Hindlimb muscle (tissue), 1 donor: ENCODE results near the gene RIN3. TPM values are rescaled to one million over a fixed set of nuclear protein-coding genes. Genes with fewer than 3 reads are reported as not detected.
"Not testable (repeated sequence)": the region's sequence is repeated elsewhere in the genome, so short reads cannot be mapped to it uniquely, and the experiment has no call there.

Source experiments
- DNase-seq: peaks from one replicate; pipeline ENCODE4 v3.0.0-alpha.2; 2013
- polyA plus RNA-seq: library from polyadenylated mRNA; unstranded; fragments of 120-200 nt; gene quantifications from one replicate; pipeline ENCODE4 v1.2.1, GENCODE V29; 2013; ENCODE audit not compliant: insufficient read length

RIN3 gene
- polyA plus RNA-seq, 1 donor: 16.7 TPM

DNA sequence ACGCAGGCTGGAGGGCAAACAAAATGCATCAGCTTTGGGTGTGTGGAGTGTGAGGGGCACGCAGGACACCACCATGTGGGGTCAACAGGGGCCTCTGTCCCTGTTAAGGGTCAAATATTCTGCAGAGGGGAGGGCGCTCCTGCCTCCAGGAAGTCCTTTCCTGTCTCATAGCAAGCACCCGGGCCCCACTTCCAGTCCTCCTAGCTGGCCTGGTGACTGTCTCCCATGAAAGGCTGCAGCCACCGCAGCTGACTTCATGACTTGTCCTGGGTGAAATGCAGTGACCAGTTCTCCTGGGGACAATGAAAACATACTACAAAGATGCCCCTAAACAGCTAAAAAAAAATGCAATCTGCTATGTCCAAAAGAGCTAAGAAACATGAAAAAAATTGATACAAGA, 181.2 kb downstream of the RIN3 start:
- no peak for DNase-seq

DNA sequence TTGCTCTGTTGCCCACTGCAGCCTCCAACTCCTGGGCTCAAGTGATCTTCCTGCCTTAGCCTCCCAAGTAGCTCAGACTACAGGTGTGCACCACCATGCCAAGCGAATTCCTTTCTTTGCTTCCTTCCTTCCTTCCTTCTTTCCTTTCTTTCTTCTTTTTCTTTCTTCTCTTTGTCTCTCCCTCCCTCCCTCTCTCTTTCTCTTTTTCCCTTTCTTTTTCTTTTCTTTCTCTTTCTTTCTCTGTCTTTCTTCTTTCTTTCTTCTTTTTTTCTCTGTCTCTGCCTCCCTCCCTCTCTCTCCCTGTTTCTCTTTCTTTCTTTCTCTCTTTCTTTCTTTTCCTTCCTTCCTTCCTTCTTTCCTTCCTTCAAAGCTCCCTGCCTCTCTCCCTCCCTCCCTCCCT, 182.0 kb downstream of the RIN3 start:
- no peak for DNase-seq

DNA sequence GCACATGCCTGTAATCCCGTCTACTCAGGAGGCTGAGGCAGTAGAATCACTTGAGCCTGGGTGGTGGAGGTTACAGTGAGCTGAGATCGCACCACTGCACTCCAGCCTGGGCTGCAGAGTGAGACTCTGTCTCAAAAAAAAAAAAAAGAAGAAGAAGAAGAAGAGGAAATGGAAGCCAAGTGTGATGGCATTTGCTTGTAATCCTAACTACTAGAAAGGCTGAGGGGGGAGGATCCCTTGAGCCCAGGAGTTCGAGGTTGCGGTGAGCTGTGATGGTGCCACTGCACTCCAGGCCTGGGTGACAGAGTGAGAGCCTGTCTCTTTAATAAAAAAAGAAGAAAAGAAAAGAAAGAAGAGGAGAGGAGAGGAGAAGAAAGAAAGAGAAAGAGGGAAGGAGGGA, 182.8 kb downstream of the RIN3 start:
- no peak for DNase-seq

DNA sequence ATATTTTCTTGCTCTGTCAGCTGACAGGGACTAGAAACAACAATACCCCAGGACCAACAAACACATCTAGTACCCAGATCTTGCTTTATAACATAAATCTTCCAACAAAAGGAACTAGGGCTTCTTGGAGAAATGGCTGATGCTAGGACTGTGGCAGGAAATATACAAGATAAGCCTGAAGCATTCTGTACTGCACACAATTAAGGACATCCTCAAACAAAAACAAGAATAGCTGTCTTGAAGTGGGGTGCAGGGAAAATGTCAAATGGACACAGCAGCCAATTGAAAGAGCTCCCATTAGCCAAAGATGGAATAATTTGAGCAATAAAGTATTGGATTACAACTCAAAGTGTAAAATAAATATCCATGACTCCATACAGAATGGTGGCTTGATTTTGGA, 184.8 kb downstream of the RIN3 start:
- no peak for DNase-seq

DNA sequence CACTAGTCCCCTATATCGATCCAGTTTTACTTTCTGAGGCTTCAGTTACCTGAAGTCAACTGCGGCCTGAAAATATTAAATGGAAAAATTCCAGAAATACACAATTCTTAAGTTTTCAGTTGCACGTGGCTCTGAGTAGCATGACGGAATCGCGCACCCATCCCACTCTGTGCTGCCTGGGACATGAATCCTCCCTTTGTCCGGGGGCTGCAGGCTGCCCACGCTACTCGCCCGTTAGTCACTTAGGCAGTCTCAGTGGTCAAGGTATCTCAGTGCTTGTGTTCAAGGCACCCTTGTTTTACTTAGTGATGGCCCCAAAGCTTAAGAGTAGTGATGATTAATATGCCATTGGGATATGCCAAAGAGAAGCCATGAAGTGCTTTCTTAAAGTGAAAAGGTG, 188.2 kb downstream of the RIN3 start:
- DNase-seq: no peak

DNA sequence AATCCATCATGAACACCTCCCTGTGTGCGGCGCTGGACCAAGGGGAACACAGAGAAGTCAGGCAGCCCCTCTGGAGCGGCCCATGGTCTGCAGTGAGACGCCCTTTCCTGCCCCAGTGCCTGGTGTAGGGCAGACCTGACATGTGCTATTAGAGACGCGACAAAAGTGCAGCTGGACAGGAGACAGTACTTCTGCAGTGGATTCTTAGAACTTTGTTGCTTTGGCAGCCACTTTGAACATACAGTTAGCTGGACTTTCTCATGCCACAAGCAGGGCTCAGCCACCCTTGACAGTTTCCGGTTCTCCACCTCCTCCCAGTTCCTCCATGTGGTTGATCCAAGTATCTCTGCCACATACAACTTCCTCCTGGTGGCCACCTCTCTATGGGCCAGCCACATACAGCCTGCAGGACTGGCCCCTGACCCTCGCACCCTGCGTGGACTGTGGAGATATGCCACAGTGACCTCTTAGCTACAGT, 188.9 kb downstream of the RIN3 start:
- DNase-seq: no peak

DNA sequence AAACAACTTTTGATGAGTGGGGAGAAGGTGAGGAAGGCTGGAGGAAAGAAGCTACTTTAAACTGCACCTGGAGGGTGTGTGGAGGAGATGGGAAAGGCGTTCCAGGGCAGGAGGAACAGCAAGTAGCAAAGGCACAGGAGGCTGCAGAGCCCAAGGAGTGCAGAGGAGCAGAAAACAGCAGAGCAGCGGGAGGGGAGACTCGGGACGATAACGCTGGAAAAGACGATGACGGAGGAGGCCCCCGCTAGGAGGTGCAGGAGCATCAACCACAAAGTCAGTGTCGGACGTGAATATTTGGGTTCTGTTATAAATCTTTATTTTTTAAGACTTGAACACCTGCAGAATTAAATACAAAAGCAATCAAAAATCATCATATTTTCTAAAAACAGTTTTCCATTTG, 189.9 kb downstream of the RIN3 start:
- DNase-seq: no peak

DNA sequence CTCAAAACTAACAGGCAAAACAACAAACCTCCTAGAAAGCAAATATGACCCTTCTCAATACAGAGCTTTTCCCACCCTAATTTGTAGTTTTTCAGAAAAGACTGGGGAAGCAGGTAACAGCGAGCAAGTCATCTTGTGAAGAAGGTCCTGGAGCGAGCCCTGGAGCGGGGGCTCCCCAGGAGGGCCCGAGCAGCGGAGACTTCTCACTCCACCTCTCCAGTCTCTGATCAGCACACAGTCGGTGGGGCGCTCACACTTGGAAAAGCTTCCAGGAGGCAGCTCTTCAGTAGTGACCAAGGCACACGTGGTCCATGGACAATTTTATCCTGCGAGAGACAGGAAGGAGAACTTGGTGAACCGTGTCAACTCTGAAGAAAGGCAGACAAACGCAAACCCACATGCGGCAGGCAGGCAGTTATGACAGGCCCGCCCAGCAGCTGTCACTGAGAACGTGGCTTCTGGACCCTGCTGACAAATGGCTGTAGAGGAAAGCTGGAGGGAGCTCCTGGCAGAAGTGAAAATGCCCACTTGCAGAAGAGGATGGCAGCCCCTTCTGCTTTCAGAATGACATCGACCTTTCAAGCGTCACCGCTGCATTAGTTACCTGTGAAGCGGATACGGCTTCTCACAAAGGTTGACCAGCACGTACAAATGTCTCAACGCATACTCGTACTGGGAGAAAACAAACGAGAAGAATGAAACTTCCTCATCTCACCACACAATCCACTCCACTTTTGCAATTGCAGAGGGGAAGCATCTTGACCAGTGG, 190.6 kb downstream of the RIN3 start:
- DNase-seq: peak; percentile 36

DNA sequence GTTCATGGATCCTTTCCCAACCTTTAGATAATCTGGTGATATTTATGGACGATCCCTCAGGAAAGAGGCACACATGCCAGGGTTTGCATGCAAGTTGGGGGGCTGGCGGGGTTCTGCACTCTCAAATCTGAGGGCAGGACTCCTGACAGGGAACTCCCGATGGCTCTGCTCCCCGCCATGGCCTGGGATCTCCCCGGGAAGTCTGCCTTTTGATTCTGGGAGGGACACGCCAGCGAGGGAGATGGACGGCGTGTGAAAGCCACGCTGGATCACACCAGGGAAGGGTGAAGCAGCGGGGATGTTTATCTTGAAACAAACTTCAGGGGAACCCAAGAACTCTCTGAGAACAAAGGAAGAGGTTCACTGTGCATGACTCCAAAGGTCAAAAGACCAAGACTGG, 191.2 kb downstream of the RIN3 start:
- no peak for DNase-seq

DNA sequence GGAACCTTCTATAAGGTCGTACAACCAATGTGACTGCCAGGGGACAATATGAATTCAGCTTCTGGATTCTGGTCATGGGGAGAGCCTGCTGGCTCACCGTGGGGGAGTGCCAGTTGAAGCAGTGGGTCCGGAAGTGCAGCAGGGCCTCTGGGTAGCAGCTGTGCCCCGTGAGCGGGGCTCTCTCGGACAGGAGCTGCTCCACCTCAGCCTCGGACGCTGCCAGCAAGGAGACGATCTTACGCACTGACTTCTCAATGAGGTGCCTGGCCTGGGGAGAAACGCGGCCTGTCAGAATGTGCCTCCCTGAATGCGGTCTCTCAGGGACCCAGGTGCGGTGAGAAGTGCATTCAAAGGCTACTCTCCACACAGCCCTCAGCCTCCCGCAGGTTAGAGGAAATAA, 192.8 kb downstream of the RIN3 start:
- no peak for DNase-seq

DNA sequence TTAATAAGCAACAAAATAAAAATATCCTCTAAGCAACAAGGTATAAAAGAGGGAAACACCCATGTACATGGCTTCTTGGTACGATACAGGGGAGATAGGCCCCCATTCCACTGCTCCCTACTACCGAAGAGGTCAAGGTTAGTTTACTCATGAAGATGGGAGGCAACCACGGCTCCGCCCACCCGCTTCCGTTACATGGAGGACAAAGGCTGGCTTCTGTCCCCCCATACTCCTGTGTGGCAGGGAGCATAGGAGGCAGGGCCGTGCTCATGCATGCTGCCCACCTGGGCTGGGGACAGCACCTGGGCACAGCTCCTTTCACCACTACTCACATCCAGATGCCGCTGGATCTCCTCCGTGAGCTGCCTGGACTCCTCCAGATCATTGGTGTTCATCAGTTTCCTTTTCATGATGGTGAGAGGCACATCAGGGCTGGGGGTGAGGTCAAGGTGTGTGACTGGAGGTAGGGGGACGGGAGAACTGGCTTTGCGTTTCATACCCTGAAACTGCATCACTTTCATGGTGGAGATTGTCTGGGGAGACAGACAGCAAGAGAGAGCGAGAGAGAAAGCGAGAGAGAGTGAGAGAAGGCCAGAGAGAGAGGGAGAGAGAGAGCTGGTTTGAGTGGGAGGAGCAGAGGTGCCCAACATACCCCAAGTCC, 195.9 kb downstream of the RIN3 start:
- no peak for DNase-seq

DNA sequence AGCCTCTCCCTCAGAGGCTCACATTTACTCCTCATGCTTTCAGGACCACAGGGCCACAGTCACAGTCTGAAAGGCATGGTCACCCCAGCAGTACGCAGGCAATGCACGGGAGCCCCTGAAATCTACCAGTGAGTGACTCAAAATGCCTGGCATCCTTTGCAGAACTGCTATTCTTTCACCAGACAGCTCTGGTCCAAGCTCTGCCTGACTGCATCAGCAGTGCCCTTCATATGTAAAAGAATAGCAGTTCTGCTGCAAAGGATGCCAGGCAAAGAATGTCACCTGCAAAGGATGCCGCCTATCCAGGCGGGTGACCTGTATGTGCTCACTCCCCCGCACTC, 196.4 kb downstream of the RIN3 start:
- DNase-seq: no peak

DNA sequence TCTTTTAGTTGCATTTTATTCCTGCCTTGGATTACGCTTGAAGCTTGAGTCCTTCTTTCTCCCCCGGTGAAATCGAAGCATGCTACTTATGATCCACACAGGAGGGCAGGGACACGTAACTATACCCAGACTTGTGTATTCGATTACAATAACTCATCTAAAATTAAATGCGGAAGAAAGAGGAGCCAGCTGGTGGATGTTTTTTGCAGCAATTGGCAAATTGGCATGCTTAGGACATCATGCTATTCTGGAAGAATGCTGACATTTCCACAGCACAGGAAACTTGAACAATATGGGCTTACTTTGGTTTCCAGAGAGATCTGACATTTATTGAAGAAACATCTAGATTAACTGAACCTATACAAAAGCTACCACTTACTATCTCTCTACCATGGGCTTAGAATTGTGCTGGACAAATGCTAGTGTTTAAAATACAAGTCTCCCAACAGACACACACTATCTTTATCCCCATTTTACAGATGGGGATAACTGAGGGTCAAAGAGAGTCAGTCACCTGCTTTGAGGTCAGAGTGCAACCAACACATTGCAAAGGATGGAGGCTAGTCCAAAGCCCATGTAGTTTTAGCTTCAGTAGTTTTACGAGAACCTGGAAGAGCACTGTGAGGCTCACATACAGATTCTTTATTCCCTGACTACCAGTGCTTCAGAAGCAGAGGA, 198.5 kb downstream of the RIN3 start:
- no peak for DNase-seq

DNA sequence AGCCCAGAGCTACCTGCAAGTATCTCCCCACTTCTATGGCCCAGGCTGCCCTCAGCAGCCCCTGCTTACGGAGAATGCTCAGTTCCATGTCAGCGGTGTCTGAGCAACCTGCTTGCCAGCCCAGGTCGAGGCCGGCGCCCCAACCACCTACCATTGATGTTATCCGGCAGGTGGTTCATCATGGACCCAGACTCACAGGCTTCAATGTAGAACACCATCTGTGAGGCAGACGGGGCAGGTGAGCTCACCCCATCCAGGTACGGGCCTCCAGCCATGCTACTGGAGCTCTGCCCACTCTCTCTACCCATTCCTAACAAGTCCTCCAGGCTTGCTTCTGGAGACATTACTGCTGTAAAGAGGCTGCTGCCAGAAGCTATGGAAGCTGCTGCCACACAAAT, 199.1 kb downstream of the RIN3 start:
- no peak for DNase-seq

DNA sequence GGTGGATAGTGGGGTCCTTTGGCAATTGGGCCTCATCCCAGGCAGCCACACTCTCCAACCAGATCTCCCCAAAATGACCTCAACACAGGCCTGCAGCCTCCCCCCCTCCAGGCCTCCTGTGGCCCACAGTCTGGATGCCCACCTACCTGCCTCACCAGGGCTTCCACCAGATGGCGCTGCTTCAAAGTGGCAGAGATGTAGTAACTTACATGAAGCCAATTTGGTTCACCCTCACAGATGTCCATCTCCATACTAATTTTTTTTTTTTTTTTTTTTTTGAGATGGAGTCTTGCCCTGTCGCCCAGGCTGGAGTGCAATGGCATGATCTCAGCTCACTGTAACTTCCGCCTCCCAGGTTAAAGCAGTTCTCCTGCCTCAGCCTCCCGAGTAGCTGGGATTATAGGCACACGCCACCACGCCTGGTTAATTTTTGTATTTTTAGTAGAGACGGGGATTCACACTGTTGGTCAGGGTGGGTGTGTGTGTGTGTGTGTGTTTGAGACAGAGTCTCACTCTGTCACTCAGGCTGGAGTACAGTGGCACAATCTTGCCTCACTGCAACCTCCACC, 201.2 kb downstream of the RIN3 start:
- DNase-seq: not testable (repeated sequence)

DNA sequence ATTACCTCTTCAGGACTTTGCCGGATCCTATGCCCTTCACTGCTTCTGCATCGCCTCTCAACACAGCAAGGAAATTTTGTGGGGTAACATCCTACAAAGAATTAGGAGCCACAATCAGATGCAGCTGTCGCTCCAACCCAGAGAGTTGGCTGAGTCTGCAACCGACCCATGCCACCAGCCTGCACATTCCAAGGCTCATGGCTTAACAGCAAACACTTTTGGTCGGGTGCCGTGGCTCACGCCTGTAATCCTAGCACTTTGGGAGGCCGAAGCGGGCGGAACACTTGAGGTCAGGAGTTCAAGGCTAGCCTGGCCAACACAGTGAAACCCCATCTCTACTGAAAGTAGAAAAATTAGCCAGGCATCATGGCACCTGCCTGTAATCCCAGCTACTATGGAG, 202.6 kb downstream of the RIN3 start:
- DNase-seq: no peak

DNA sequence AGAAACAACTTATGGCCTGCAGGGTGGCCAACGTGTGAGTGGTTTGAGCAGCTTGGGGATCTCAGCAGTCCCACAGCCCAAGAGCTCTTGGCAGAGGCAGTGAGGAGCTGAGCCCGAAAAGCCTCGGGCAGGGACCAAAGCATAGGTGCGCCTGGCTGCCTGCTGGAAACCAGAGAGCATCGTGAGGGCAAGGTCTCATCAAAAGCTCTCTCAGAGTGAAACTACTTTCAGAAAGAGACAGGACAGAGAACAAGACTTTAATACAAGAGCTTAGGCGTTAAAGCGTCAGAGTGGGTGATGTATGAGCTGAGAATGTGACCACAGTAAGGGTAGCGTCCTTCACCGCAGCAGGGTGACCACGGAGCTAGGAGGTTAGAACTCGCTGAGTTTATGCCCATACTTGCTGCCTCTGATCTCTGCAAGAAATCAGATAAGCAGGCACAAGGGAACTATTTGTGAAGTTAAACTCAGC, 204.0 kb downstream of the RIN3 start:
- DNase-seq: no peak

DNA sequence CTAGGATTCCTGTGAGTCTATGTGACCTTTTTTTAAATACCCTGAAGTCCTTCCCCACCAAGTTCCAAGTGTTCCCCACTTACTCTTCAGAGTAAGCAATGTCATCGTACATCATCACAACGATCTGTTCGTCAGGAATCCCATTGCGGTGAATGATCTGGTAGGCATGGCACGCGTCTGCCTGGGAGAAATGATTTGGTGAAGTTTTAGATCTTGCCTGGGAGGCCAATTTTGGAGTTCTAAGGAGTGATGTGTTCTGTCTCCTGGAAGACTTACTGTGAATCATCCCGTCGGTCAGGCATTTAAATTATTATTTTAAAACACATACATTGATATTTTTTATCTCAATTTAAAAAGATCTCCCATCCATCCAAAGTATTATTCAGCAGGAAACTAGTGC, 205.1 kb downstream of the RIN3 start:
- no peak for DNase-seq

DNA sequence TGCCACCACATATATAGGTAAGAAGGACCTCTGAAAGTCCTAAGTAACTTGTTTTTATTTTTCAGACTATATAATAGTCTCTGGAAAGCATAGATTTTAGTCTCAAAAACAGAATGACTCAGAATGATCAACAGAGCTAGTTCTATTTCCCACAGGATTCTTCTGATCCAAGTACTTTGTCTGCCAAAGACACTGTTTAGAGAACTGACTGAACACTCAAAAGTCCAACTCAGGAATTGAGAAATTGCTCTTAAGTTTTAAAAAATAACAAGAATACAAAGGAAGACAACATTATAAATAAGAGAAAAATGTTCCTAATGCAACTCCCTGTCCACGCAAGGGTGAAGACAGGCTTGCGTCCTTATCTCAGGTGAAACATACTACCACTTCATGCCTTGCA, 205.8 kb downstream of the RIN3 start:
- DNase-seq: peak; percentile 65

DNA sequence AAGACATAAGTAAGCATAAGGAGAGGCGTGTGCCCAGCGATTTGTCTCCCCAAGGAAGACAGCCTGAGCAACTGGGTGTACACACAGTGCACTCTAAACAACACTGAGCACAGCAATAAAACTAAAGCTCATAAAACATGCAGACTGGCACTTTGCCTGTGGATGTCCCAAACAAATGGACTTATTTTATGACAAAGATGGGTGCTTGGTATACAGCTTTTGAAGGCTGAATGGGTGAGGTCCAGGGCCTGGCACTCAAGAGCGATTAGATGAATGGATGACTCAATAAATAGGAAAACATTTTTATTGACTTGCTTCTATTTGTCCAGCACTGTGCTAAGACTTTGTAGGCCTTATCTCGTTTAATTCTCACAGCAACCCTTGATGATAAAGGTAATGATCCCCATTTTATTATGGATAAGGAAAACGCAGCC, 206.3 kb downstream of the RIN3 start:
- no peak for DNase-seq

DNA sequence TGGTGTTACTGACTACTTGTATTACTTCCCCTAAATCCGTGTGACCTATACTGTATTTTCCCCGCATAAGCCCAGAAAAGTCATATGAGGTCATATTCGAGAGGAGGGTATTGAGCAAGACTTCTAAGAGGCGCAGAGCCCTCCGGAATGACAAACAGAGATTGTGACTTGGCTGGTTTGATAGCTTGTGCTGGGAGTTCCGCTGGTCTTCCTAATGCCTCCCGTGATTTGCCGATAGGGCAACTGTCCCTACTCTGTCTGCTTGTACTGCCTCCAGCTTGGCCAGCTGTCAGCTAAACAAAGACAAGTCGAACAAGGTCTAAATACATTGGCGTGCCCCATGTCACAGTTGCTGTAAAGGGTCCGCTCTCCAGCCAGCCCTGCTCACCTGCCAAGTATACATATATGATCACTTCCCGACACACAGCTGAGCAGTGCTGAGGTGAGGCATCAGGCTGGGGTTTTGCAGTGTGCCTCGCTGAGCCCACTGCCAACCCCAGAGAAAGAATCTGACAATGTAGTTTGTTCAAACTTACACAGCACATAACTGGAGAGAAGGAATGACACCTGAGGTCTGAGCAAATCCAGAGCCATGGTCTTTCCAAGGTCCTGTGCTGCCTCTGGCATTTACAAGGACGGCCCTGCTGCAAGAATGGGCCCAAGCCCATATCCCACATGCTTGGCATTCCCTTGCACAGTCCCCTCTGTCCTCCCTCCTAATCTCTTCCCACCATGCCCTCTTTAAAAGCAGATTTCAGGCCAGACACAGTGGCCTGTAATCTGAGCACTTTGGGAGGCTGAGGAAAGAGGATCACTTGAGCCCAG, 211.1 kb downstream of the RIN3 start:
- no peak for DNase-seq

DNA sequence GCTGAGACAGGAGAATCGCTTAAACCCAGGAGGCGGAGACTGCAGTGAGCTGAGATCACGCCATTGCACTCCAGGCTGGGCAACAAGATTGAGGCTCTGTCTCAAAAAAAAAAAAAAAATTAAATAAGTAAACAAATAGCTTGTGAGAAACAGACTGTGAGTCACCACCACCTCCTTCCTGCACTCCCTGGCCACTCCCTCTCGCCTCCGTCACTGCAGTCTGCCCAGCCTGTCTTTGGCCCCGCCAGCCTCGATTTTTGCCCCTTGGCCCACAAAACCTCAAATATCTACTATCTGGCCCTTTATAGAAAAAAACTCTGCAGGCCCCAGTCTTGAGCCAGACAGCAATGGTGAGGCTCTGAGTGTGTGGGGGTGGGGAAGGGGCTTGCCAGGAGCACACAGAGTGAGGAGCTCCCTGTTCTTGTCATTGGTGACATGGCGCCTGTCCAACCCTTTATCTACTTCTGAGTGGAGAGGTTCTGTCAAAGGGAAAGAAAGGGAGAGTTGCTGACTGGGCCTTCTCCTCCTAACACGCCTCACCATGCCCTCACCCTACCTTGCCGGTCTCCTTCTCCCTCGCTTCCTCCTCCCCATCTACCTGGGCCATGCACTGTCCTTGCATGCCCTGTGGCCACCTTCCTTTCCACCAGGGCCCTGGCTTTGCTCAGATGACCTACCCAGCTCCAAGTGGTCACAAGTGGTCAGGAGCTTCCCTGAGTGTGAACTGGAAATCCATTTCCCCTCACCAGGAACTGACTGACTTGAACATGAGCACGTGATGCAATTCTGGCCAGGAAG, 212.8 kb downstream of the RIN3 start:
- no peak for DNase-seq
